GM13976 (cell line): ENCODE results near the gene SH3TC1.

ENCODE experiments used
- DNase-seq: peaks from one replicate; pipeline ENCODE4 v3.0.0; 2012; ENCODE audit warnings: low spot score
- in situ Hi-C: fragments of 300-500 bp; cut with MboI; formaldehyde crosslinking; loops from one replicate; pipeline ENCODE4 v1.12.0; 2022; ENCODE audit warnings: low sequenced_read_pairs, mixed read lengths, inconsistent platforms; ENCODE audit not compliant: unreplicated experiment
- TF ChIP-seq, protein P1 (sequence below): IDR thresholded peaks from 2 replicates; pipeline ENCODE4 v1.5.1; 2012; ENCODE audit warnings: borderline replicate concordance, mild to moderate bottlenecking; ENCODE audit not compliant: insufficient read depth; ENCODE audit errors: extremely low read depth, missing control alignments, control extremely low read depth

Gene SH3TC1

DNA sequence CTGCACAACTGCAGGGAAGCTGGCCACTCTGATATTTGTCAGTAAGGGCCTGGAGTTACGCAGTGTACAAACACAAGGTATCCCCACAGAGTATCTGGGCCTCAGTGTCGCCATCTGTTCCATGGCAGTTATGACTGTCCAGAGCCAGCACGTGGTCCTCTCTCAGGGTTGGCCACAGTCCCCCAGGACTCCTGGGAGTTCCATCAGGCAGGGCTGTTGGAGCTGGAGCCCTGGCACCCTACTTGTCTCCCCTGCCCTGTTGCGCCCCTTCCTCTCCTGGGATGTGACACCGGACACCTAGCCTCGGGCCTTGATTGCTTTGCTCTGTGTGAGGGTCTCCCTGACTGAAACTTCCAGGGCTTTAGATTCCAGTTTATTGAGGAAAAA is 78.9 kb downstream of the SH3TC1 start:
- in situ Hi-C loops: no loop called here
- TF ChIP-seq, protein P1, sequence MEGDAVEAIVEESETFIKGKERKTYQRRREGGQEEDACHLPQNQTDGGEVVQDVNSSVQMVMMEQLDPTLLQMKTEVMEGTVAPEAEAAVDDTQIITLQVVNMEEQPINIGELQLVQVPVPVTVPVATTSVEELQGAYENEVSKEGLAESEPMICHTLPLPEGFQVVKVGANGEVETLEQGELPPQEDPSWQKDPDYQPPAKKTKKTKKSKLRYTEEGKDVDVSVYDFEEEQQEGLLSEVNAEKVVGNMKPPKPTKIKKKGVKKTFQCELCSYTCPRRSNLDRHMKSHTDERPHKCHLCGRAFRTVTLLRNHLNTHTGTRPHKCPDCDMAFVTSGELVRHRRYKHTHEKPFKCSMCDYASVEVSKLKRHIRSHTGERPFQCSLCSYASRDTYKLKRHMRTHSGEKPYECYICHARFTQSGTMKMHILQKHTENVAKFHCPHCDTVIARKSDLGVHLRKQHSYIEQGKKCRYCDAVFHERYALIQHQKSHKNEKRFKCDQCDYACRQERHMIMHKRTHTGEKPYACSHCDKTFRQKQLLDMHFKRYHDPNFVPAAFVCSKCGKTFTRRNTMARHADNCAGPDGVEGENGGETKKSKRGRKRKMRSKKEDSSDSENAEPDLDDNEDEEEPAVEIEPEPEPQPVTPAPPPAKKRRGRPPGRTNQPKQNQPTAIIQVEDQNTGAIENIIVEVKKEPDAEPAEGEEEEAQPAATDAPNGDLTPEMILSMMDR: no peak
- no peak for DNase-seq

DNA sequence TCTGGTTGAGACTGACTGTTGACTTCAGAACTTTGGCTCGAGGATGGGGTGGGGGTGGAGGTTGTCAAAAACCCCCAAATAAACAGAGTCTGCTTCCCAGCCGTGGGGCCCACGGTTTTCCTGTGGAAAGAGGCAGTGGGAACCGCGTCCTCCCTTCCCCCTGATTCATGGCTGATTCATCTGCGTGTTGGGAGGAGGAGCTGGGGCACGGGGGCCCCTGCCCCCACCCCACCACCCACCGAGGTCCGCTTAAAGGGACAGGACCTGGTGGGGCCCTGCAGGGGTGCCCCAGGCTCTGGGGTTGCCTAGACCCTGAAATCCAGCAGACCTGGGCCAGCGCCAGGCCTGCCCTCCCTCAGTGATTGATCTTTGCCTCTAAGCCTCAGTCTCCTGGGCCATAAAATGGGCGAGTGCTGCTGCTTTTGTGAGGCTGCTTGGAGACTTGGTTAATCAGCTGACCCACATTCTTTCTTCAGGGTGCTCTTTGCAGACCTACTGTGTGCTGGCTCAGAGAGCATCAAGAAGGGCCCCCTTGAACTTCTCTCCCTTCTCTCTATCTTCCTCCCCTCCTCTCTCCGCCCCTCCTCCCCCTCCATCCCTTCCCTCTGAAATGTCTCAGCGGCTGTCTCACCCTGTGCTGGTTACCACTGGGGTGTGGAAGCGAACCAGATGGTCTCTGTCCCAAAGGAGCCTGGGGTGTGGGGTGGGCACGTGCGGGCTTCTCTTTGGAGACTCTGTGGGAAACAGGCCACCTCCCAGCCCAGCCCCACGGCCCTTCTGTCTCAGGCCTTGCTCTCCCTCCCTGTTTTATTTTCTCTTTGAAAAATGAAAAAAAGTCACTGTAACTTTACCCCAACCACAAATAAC is 79.6 kb downstream of the SH3TC1 start:
- TF ChIP-seq, protein P1: no peak
- no peak for DNase-seq
- in situ Hi-C loops: no loop called here

DNA sequence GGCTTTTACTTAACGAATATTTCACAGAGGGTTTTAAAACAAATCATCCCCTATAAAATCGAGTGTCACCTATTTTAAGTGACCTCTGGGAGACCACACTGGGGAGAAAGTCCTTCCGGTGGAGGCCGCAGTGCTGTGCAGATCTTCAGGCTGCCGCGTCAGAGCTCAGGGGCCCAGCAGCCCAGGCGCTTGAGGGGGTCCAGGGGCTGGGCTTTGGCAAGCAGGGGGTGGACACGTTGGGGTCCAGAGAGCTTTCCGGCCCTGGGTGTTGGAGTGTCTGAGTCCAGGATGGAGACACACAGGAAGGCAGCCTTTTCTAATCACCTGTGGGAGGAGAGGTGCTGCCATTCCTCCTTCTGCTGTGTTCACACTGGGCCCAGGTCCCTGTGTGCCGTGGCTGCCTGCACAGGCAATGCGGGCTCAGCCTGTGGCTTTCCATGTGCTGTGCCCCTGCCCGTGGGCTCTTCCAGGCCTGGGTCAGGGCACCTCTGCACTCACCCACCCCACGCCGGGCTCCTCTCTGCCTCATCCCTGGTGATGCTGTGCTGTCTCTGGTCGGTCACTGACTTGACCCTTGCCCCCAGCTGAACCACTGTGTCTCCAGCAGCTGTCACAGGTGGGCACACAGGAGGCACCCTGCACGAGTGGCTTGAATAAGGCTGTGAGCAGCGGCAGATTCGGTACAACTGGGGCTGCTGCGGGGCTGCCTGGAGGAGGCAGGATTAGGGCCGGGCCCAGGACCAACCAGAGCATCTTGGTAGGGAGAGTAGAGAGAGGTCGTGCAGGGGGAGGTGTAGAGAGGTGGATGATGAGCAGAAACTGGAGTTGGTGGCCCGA is 80.4 kb downstream of the SH3TC1 start:
- in situ Hi-C loops: no loop called here
- TF ChIP-seq, protein P1: no peak
- DNase-seq: no peak

DNA sequence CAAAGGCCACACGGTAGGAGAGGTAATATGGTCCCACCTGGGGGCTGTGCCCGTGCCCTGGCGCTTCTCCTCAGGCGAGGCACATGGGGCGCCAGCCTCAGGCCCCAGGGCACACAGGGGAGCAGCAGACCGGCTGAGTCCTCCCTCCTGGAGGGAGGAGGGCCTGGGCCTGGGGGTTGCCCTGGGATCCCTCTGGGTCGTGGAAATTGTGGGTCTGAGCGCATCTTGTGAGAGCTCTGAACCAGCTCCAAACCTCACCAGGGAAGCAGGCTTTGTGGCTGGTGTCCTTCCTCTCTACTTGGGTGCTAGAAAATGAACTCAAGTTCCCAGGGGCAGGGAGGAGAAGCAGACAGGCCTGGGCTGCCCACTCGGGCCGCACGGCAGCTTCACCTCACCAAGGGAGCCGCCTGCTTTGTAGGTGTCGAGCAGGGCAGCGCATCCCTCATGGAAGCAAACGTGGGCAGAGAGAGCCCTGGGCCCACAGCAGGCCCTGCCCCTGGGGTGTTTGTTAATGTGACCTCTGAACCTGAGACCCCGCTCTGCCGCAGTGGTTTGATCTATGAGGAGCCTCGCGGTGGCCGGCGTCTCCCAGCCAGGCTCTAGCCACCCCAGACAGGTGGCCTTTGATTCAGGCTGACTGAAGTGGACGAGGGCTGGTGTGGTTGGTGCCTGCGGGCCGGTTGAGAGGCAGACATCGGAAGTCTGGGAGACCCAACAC is 81.2 kb downstream of the SH3TC1 start:
- in situ Hi-C loops: no loop called here
- DNase-seq: no peak
- TF ChIP-seq, protein P1: no peak

DNA sequence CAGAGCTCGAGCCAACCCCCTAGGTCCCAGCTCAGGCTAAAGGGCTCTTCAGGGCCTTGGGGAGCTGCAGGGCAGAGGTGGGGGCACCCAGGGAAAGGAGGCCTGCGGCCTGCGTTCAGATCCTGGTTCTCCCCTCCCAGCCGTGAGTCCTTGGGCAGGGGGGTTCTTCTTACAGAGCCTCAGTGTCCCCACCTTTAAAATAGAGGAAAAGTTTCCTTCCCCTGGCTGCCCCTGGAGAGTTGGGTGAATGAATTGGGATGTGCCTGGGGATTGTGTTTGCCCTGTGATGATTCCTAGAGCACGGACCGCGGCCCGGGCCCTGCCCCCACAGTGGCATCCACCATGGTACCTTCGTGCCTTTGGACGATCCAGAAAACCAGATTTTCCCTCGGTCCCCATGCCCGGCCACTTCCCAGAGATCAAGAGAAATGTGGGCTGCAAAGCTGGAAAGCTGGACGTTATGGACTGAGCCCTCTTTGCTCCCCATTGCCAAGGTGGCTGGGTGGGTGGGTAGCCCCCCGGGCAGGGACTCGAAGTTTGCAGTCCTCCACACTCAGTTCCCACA is 81.9 kb downstream of the SH3TC1 start:
- TF ChIP-seq, protein P1: no peak
- DNase-seq: no peak
- in situ Hi-C loops: no loop called here
